ENCODE results near the gene AHCYL2.

AHCYL2 gene

GRCh38 chr7:129338450-129338849 is 113.6 kb downstream of the AHCYL2 start:
- POLR2A ChIA-PET, result no interaction called here
- no peak for TF ChIP-seq CTCF (IDR thresholded peaks at IDR 0.05; ENCODE audit: control extremely low read depth, extremely low read depth, low read depth, missing control alignments)
- CTCF ChIA-PET, result interaction anchor here (2.7 kb wide), 1 partner anchor 120 kb away, joined by 7 read pairs; no protein-coding TSS in a partner anchor
- DNase-seq (ENCODE audit: extremely low spot score), result no peak

DNA sequence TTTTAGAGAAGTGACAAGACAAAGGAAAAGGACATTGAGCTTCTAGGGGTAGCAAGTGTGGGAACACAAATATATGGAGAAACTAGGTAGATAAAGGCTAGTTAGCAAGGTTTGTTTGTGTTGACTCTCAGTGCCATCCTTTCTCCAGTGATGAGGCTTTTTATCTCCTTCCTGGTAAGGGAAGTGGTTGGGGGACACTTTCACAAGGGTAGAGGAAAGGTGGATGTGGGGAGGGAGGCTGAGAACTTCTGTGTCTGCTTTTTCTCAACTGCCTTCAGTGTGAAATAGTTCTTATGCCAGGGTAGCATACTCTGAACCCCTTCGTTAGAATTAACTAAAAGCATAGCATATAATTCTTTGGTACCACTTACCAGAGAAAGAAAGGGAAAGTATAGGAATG is 116.4 kb downstream of the AHCYL2 start:
- ChIA-PET CTCF (interaction anchor here (1.0 to 5.3 kb wide), 7 partner anchors 27 to 488 kb away, joined by 3 to 61 read pairs (median 5); no protein-coding TSS in a partner anchor), POLR2A (no interaction called here)
- no peak for DNase-seq (ENCODE audit: extremely low spot score)
- no peak for TF ChIP-seq CTCF (IDR thresholded peaks at IDR 0.05; ENCODE audit: control extremely low read depth, extremely low read depth, low read depth, missing control alignments)

DNA sequence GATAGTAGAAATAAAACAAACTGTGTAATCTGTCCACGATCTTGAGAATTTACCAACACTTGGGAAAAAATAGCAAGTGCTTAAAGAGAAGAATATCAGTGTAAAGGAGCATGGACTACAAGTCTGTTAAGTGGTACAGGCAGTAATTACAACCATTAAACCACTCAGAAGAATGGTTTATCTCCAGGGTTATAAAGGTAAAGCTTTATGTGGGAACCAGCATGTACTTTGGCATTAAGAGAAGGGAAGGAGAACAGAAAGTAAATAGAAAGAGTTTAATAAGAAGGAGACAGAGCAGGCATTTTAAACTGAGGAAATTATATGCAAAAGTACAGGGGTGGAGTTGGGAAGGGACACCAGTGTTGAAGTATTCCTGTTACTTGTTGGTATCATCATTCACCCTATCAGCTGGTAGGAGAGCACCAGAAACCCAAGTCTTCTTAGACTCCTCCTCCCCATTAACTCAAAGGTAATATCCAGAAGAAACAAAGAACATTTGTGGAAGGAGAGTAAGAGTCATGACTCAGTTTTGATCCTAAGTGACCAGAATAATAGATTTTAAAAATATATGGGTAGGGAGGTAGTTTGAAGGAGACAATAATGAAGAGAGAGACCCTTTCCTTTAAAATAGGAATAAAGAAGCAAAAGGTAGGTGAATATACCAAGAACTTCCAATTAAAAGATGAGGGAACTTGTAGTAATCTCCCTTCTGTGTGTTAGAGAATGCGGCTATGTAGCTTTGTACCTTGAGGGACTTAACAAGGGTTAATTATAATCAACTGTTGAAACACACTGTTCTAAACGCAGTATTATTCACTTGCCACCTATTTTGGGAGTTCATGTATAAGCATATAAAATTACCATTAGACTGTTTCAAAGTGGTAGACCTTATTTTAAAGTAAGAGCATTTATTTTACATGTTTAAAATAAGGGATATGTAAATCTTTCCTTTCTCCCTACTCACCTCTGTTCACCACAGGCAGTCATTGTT is 117.3 kb downstream of the AHCYL2 start:
- TF ChIP-seq CTCF (IDR thresholded peaks at IDR 0.05; ENCODE audit: control extremely low read depth, extremely low read depth, low read depth, missing control alignments), result no peak
- POLR2A ChIA-PET, result no interaction called here
- no peak for DNase-seq (ENCODE audit: extremely low spot score)
- CTCF ChIA-PET, result interaction anchor here (0.7 to 5.7 kb wide), 32 partner anchors 9 to 668 kb away, joined by 3 to 67 read pairs (median 5); partner anchors contain the start of gene STRIP2

- peak; percentile 44 for DNase-seq (ENCODE audit: extremely low spot score)
- TF ChIP-seq CTCF (IDR thresholded peaks at IDR 0.05; ENCODE audit: control extremely low read depth, extremely low read depth, low read depth, missing control alignments), result peak; percentile 70
- CTCF ChIA-PET, result interaction anchor here (0.7 to 5.7 kb wide), 31 partner anchors 8 to 667 kb away, joined by 3 to 67 read pairs (median 4); partner anchors contain the start of gene STRIP2
- POLR2A ChIA-PET, result no interaction called here
These were observed 118.4 kb downstream of the AHCYL2 start for GRCh38 chr7:129343099-129343700.

- DNase-seq (ENCODE audit: extremely low spot score), result no peak
- ChIA-PET CTCF (interaction anchor here (1.1 to 5.7 kb wide), 5 partner anchors 12 to 130 kb away, joined by 3 to 67 read pairs (median 4); no protein-coding TSS in a partner anchor), POLR2A (no interaction called here)
- no peak for TF ChIP-seq CTCF (IDR thresholded peaks at IDR 0.05; ENCODE audit: control extremely low read depth, extremely low read depth, low read depth, missing control alignments)
These were observed 122.5 kb downstream of the AHCYL2 start for GRCh38 chr7:129347330-129347729.

- POLR2A ChIA-PET, result no interaction called here
- no peak for TF ChIP-seq CTCF (IDR thresholded peaks at IDR 0.05; ENCODE audit: control extremely low read depth, extremely low read depth, low read depth, missing control alignments)
- CTCF ChIA-PET, result interaction anchor here (1.1 to 5.7 kb wide), 5 partner anchors 11 to 27 kb away, joined by 3 to 67 read pairs (median 5); no protein-coding TSS in a partner anchor
- no peak for DNase-seq (ENCODE audit: extremely low spot score)
These were observed 123.4 kb downstream of the AHCYL2 start for GRCh38 chr7:129348023-129348740.

Measured in GM10248 (cell line).